ENCODE data around the gene TTC8. TPM values are rescaled to one million over a fixed set of nuclear protein-coding genes. Genes with fewer than 3 reads are reported as not detected.

The TTC8 gene
- polyA plus RNA-seq, 3 donors = 2.3 to 3.7 (median 2.7) TPM

GRCh38 chr14:88840926-88841325 is 16.5 kb downstream of the TTC8 start:
- TF ChIP-seq CTCF (IDR thresholded peaks at IDR 0.05) = no peak
- Histone ChIP-seq H4K20me1 (ENCODE audit: insufficient read depth, low read length) (no peaks in the 10 kb centered on the region), H2AFZ (ENCODE audit: insufficient read depth, low read depth, low read length, poor library complexity, severe bottlenecking) (no peak overlapping the region), H3K36me3 (replicated peaks in 1 of 2; ENCODE audit: control insufficient read depth in 1 of 2, insufficient read depth in 2 of 2, low read length in 2 of 2) (no peaks in the 10 kb centered on the region), H3K27ac (ENCODE audit: low read depth in 1 of 2, low read length in 2 of 2) (no peak overlapping the region), H3K4me1 (ENCODE audit: control insufficient read depth in 1 of 2, insufficient read depth in 2 of 2, low read length in 2 of 2) (no peaks in the 10 kb centered on the region), H3K9me3 (replicated peaks in 1 of 2; ENCODE audit: control insufficient read depth in 1 of 2, insufficient read depth in 1 of 2, low read length in 2 of 2) (no peaks in the 10 kb centered on the region), H3K9ac (ENCODE audit: insufficient read depth, low read length, poor library complexity, severe bottlenecking) (no peak overlapping the region), H3K4me3 (replicated peaks in 1 of 3; ENCODE audit: low read depth in 2 of 3, low read length in 3 of 3) (no peak overlapping the region), H3K4me2 (replicated peaks; ENCODE audit: extremely low read depth, low read length, poor library complexity, severe bottlenecking) (no peak overlapping the region), H3K79me2 (ENCODE audit: insufficient read depth, low read length) (no peaks in the 10 kb centered on the region), H3K27me3 (ENCODE audit: control insufficient read depth in 2 of 2, insufficient read depth in 2 of 2, low read length in 2 of 2) (no peaks in the 10 kb centered on the region)
- Mint-ChIP-seq H3K4me3 (no peak overlapping the region), H3K4me1 (no peaks in the 10 kb centered on the region), H3K27ac (no peak overlapping the region), H3K36me3 (peaks cover 0 to 3% of the 10 kb centered on the region in 2 donors), H3K9me3 (no peaks in the 10 kb centered on the region), H3K27me3 (ENCODE audit: low read depth in 3 of 3) (peaks cover 0 to 1% (median 0%) of the 10 kb centered on the region in 3 donors)
- DNase-seq = no peak
- intact Hi-C loops (cut with micrococcal nuclease) = no loop called here
- WGBS (ENCODE audit: insufficient coverage) = no CpG with 5 or more reads among the region's 5 CpGs

- Histone ChIP-seq H3K9ac (ENCODE audit: insufficient read depth, low read length, poor library complexity, severe bottlenecking) (no peak overlapping the region), H2AFZ (ENCODE audit: insufficient read depth, low read depth, low read length, poor library complexity, severe bottlenecking) (no peak overlapping the region), H3K4me1 (ENCODE audit: control insufficient read depth in 1 of 2, insufficient read depth in 2 of 2, low read length in 2 of 2) (no peaks in the 10 kb centered on the region), H3K79me2 (ENCODE audit: insufficient read depth, low read length) (no peaks in the 10 kb centered on the region), H3K27me3 (ENCODE audit: control insufficient read depth in 2 of 2, insufficient read depth in 2 of 2, low read length in 2 of 2) (no peaks in the 10 kb centered on the region), H3K9me3 (replicated peaks in 1 of 2; ENCODE audit: control insufficient read depth in 1 of 2, insufficient read depth in 1 of 2, low read length in 2 of 2) (no peaks in the 10 kb centered on the region), H3K27ac (ENCODE audit: low read depth in 1 of 2, low read length in 2 of 2) (no peak overlapping the region), H4K20me1 (ENCODE audit: insufficient read depth, low read length) (no peaks in the 10 kb centered on the region), H3K4me2 (replicated peaks; ENCODE audit: extremely low read depth, low read length, poor library complexity, severe bottlenecking) (no peak overlapping the region), H3K4me3 (replicated peaks in 1 of 3; ENCODE audit: low read depth in 2 of 3, low read length in 3 of 3) (no peak overlapping the region), H3K36me3 (replicated peaks in 1 of 2; ENCODE audit: control insufficient read depth in 1 of 2, insufficient read depth in 2 of 2, low read length in 2 of 2) (no peaks in the 10 kb centered on the region)
- no CpG with 5 or more reads among the region's 1 CpG for WGBS (ENCODE audit: insufficient coverage)
- Mint-ChIP-seq H3K4me3 (no peak overlapping the region), H3K9me3 (no peaks in the 10 kb centered on the region), H3K27me3 (ENCODE audit: low read depth in 3 of 3) (peaks cover 0 to 1% (median 0%) of the 10 kb centered on the region in 3 donors), H3K36me3 (peaks cover 0 to 3% of the 10 kb centered on the region in 2 donors), H3K27ac (peak overlapping the region in 1 of 7 donors; percentile 20), H3K4me1 (no peaks in the 10 kb centered on the region)
- no peak for DNase-seq
- intact Hi-C loops (cut with micrococcal nuclease) = no loop called here
- no peak for TF ChIP-seq CTCF (IDR thresholded peaks at IDR 0.05)
Observed at GRCh38 chr14:88841741-88842140, 17.3 kb downstream of the TTC8 start.

Measured in CD14-positive monocyte (primary cell).